Neutrophil (primary cell): Measurements from ENCODE around the gene BCAN.

Experiments used
- H3K27ac ChIP-seq: fragments of 200-600 bp; sonication (generic); 2 replicates; pipeline ENCODE4 v1.5.1; 2016; ENCODE audit warnings: mild to moderate bottlenecking, moderate library complexity
- H3K27me3 ChIP-seq: fragments of 200-600 bp; sonication (generic); 2 replicates; pipeline ENCODE4 v1.6.0; 2016; ENCODE audit warnings: mild to moderate bottlenecking
- H3K36me3 ChIP-seq: fragments of 200-600 bp; sonication (generic); 2 replicates; pipeline ENCODE4 v1.5.1; 2017
- H3K4me1 ChIP-seq, 2 experiments: fragments of 200-600 bp in 1 of 2; sonication (generic) in 1 of 2; 1 replicate in 1 of 2; 2 replicates in 1 of 2; pipeline versions ENCODE4 v1.5.1 to v1.6.1; 2013 to 2016; ENCODE audit warnings: low read depth in 1 of 2, low read length in 1 of 2, mild to moderate bottlenecking in 1 of 2, moderate library complexity in 1 of 2; ENCODE audit not compliant: control insufficient read depth in 1 of 2, insufficient read depth in 1 of 2
- H3K4me3 ChIP-seq, 2 experiments: fragments of 200-600 bp in 1 of 2; sonication (generic) in 1 of 2; 1 replicate in 1 of 2; 2 replicates in 1 of 2; pipeline ENCODE4 v1.5.1; 2013 to 2016; ENCODE audit warnings: low read depth in 1 of 2, low read length in 1 of 2, mild to moderate bottlenecking in 1 of 2, moderate library complexity in 1 of 2
- H3K9me3 ChIP-seq: fragments of 200-600 bp; sonication (generic); 2 replicates; pipeline ENCODE4 v1.5.1; 2016
- CTCF ChIP-seq: fragments of 200-600 bp; sonication (generic); IDR thresholded peaks from 2 replicates; pipeline ENCODE4 v1.5.1; 2016; ENCODE audit warnings: antibody characterized with exemption

The BCAN gene

GRCh38 chr1:156643778-156644092, 1.8 kb downstream of the BCAN start:
- Histone ChIP-seq H3K36me3 (no peaks in the 10 kb centered on the region), H3K4me3 (no peak overlapping the region), H3K4me1 (no peaks in the 10 kb centered on the region), H3K9me3 (no peaks in the 10 kb centered on the region), H3K27me3 (peaks cover 100% of the 10 kb centered on the region), H3K27ac (no peak overlapping the region)
- TF ChIP-seq CTCF = no peak

- H3K27me3 ChIP-seq = peaks cover 100% of the 10 kb centered on the region
- H3K9me3 ChIP-seq = no peaks in the 10 kb centered on the region
- no peak overlapping the region for H3K27ac ChIP-seq
- TF ChIP-seq CTCF = no peak
- no peaks in the 10 kb centered on the region for H3K36me3 ChIP-seq
- H3K4me3 ChIP-seq = no peak overlapping the region
- no peaks in the 10 kb centered on the region for H3K4me1 ChIP-seq
These were observed 2.2 kb downstream of the BCAN start for GRCh38 chr1:156644146-156644545.

DNA sequence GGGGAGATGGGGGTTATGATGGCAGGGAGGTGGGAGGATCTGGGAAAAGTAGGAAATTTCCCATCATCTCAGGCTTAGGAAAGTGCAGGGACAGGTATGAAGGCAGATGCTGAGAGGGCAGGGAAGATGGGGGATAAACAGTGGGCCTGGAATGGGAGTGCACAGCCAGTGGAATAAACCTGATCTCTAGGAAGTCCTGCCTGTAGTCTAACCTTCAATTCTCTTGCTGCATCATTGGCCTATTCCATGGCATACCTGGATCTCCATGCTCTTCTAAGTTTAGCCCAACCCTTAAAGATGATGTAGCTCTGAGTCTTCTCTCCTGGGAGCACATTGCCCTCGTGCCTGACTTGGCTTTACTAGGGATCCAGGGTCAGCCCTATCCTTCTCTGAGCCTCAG, 2.7 kb downstream of the BCAN start:
- H3K27me3 ChIP-seq = peaks cover 100% of the 10 kb centered on the region
- no peaks in the 10 kb centered on the region for H3K36me3 ChIP-seq
- TF ChIP-seq CTCF = no peak
- no peak overlapping the region for H3K4me3 ChIP-seq
- no peaks in the 10 kb centered on the region for H3K9me3 ChIP-seq
- H3K4me1 ChIP-seq = no peaks in the 10 kb centered on the region
- H3K27ac ChIP-seq = no peak overlapping the region

DNA sequence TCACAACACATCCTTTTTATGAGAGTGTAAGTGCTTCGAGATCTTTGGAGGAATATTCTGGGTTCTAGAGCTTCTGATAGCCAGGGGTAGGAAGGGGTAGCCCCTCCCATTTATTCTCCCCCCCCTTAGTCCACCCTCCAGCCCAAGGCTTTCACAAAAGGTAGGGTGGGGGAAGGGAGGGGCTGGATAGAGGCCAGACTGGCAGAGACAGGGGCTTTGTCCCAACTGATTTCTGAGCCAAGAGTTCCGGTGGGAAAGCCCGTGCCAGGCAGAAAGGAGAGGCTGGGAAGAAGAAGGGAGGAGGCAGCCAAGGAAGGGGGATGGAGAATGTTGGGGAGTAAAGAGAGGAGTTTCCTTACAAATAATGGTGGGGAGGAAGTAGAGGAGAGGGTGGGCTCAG, 3.1 kb downstream of the BCAN start:
- no peak overlapping the region for H3K27ac ChIP-seq

DNA sequence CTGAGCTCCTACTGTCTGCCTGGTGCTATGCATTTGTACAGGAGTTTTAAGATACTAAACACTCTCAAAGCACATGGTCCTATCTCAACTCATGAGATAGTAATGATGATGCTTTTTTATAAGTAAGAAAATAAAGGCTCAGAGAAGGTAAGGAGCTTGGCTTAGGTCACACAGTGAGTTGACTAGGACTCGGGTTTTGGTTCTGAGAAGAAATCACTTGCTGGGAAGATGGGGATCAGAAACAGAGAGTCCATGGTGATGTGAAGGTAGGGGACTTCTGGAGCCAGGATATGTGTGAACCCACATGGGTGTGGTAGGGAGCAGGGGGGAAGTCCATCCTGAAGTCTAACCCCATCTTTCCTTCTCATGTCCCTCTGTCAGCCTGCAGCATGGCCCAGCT, 3.7 kb downstream of the BCAN start:
- Histone ChIP-seq H3K36me3 (no peaks in the 10 kb centered on the region), H3K27ac (no peak overlapping the region), H3K4me3 (no peak overlapping the region), H3K4me1 (no peaks in the 10 kb centered on the region), H3K27me3 (peaks cover 100% of the 10 kb centered on the region), H3K9me3 (no peaks in the 10 kb centered on the region)
- no peak for TF ChIP-seq CTCF

More for the DNA sequence above, 3.1 kb downstream of the BCAN start:
- H3K36me3 ChIP-seq = no peaks in the 10 kb centered on the region
- H3K4me1 ChIP-seq = no peaks in the 10 kb centered on the region
- H3K9me3 ChIP-seq = no peaks in the 10 kb centered on the region
- H3K4me3 ChIP-seq = no peak overlapping the region
- no peak for TF ChIP-seq CTCF
- H3K27me3 ChIP-seq = peaks cover 100% of the 10 kb centered on the region

DNA sequence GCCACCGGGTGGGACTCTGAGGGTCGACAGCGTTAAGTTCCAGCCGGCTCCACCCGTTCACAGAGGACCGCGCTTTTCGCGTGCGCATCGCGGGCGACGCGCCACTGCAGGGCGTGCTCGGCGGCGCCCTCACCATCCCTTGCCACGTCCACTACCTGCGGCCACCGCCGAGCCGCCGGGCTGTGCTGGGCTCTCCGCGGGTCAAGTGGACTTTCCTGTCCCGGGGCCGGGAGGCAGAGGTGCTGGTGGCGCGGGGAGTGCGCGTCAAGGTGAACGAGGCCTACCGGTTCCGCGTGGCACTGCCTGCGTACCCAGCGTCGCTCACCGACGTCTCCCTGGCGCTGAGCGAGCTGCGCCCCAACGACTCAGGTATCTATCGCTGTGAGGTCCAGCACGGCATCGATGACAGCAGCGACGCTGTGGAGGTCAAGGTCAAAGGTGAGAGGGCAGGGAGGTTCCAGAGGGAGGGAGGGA, 4.9 kb downstream of the BCAN start:
- H3K4me1 ChIP-seq = no peaks in the 10 kb centered on the region

More for the DNA sequence above, 4.9 kb downstream of the BCAN start:
- Histone ChIP-seq H3K27me3 (peaks cover 100% of the 10 kb centered on the region), H3K4me3 (no peak overlapping the region), H3K9me3 (no peaks in the 10 kb centered on the region), H3K36me3 (no peaks in the 10 kb centered on the region), H3K27ac (no peak overlapping the region)
- TF ChIP-seq CTCF = no peak
